HepG2 (cell line): ENCODE measurements around the gene KATNA1. TPM values are rescaled to one million over a fixed set of nuclear protein-coding genes. Genes with fewer than 3 reads are reported as not detected.

Experiments
- AKAP8 ChIP-seq: sonication (generic); formaldehyde crosslinking; IDR thresholded peaks from 2 replicates; pipeline ENCODE4 v1.5.1; 2020; ENCODE audit warnings: mild to moderate bottlenecking, missing genetic modification reagents
- ATF1 ChIP-seq: IDR thresholded peaks from 2 replicates; pipeline ENCODE4 v1.6.1; 2016; ENCODE audit warnings: mild to moderate bottlenecking, control low read depth
- KDM2A ChIP-seq: sonication (generic); formaldehyde crosslinking; IDR thresholded peaks from 2 replicates; pipeline ENCODE4 v1.4.0; 2020; ENCODE audit warnings: low read depth, missing genetic modification reagents, borderline replicate concordance
- KDM5B ChIP-seq: sonication (generic); formaldehyde crosslinking; IDR thresholded peaks from 2 replicates; pipeline ENCODE4 v1.4.0; 2020; ENCODE audit warnings: missing genetic modification reagents, mild to moderate bottlenecking, borderline replicate concordance
- KLF11 ChIP-seq: IDR thresholded peaks from 2 replicates; pipeline ENCODE4 v1.6.1; 2016; ENCODE audit warnings: missing compliant biosample characterization
- MTF2 ChIP-seq: sonication (generic); formaldehyde crosslinking; IDR thresholded peaks from 2 replicates; pipeline ENCODE4 v1.5.0; 2020; ENCODE audit warnings: missing genetic modification reagents, borderline replicate concordance
- NFIB ChIP-seq: sonication (generic); formaldehyde crosslinking; IDR thresholded peaks from 2 replicates; pipeline ENCODE4 v1.9.0; 2021; ENCODE audit warnings: missing genetic modification reagents, mild to moderate bottlenecking, borderline replicate concordance
- NONO ChIP-seq, 2 experiments: fragments of 450-650 bp in 1 of 2; sonication (generic) in 1 of 2; formaldehyde crosslinking in 1 of 2; IDR thresholded peaks in 1 of 2; conservative IDR thresholded peaks in 1 of 2; 2 replicates each; pipeline versions ENCODE4 v1.6.1 to v1.8.0; 2017 to 2022; ENCODE audit warnings: mild to moderate bottlenecking in 1 of 2, missing genetic modification reagents in 1 of 2, moderate library complexity in 1 of 2
- PITX1 ChIP-seq: sonication (generic); formaldehyde crosslinking; IDR thresholded peaks from 2 replicates; pipeline ENCODE4 v1.5.1; 2020; ENCODE audit warnings: mild to moderate bottlenecking, missing genetic modification reagents
- POGZ ChIP-seq: sonication (generic); formaldehyde crosslinking; IDR thresholded peaks from 2 replicates; pipeline ENCODE4 v1.4.0; 2020; ENCODE audit warnings: mild to moderate bottlenecking, missing genetic modification reagents
- RBM39 ChIP-seq: fragments of 200-400 bp; formaldehyde crosslinking; IDR thresholded peaks from one replicate; pipeline ENCODE4 v1.6.1; 2018; ENCODE audit warnings: antibody characterized with exemption, mild to moderate bottlenecking, low read depth, low read length; ENCODE audit not compliant: poor library complexity, severe bottlenecking
- SCMH1 ChIP-seq: sonication (generic); formaldehyde crosslinking; IDR thresholded peaks from 2 replicates; pipeline ENCODE4 v1.9.0; 2021; ENCODE audit warnings: missing genetic modification reagents, mild to moderate bottlenecking, borderline replicate concordance
- SMAD9 ChIP-seq: sonication (generic); formaldehyde crosslinking; IDR thresholded peaks from 2 replicates; pipeline ENCODE4 v1.5.1; 2020; ENCODE audit warnings: mild to moderate bottlenecking, missing genetic modification reagents
- THAP11 ChIP-seq: IDR thresholded peaks from 2 replicates; pipeline ENCODE4 v1.6.1; 2016; ENCODE audit warnings: missing biosample characterization, missing genetic modification reagents
- THAP9 ChIP-seq: sonication (generic); formaldehyde crosslinking; IDR thresholded peaks from 2 replicates; pipeline ENCODE4; 2020; ENCODE audit warnings: missing genetic modification reagents, mild to moderate bottlenecking, borderline replicate concordance
- XRCC5 ChIP-seq: fragments of 200-400 bp; formaldehyde crosslinking; optimal IDR thresholded peaks from 2 replicates; pipeline ENCODE3; 2017; ENCODE audit warnings: mild to moderate bottlenecking, low read length
- ZFP62 ChIP-seq: sonication (generic); formaldehyde crosslinking; IDR thresholded peaks from 2 replicates; pipeline ENCODE4 v1.4.0; 2020; ENCODE audit warnings: missing genetic modification reagents
- ZFP90 ChIP-seq: sonication (generic); formaldehyde crosslinking; IDR thresholded peaks from 2 replicates; pipeline ENCODE4 v1.8.0; 2022; ENCODE audit warnings: missing genetic modification reagents, mild to moderate bottlenecking, inconsistent platforms, borderline replicate concordance
- ZNF20 ChIP-seq: sonication (generic); formaldehyde crosslinking; IDR thresholded peaks from 2 replicates; pipeline ENCODE4 v1.4.0; 2020; ENCODE audit warnings: mild to moderate bottlenecking, moderate library complexity, missing genetic modification reagents
- ZNF264 ChIP-seq: sonication (generic); formaldehyde crosslinking; IDR thresholded peaks from 2 replicates; pipeline ENCODE4 v1.4.0; 2020; ENCODE audit warnings: missing genetic modification reagents
- ZNF30 ChIP-seq: sonication (generic); formaldehyde crosslinking; IDR thresholded peaks from 2 replicates; pipeline ENCODE4 v1.5.0; 2020; ENCODE audit warnings: mild to moderate bottlenecking, missing genetic modification reagents
- ZNF451 ChIP-seq: sonication (generic); formaldehyde crosslinking; IDR thresholded peaks from 2 replicates; pipeline ENCODE4 v1.5.0; 2020; ENCODE audit warnings: mild to moderate bottlenecking, missing genetic modification reagents
- ZNF569 ChIP-seq: sonication (generic); formaldehyde crosslinking; IDR thresholded peaks from 2 replicates; pipeline ENCODE4 v1.5.0; 2020; ENCODE audit warnings: mild to moderate bottlenecking, missing genetic modification reagents, moderate library complexity, borderline replicate concordance
- ZNF570 ChIP-seq: sonication (generic); formaldehyde crosslinking; IDR thresholded peaks from 2 replicates; pipeline ENCODE4 v1.4.0; 2020; ENCODE audit warnings: mild to moderate bottlenecking, missing genetic modification reagents, borderline replicate concordance
- ZNF883 ChIP-seq: sonication (generic); formaldehyde crosslinking; IDR thresholded peaks from 2 replicates; pipeline ENCODE4 v1.5.1; 2020; ENCODE audit warnings: mild to moderate bottlenecking, missing genetic modification reagents; ENCODE audit errors: not compliant biosample characterization
- ZNF891 ChIP-seq: sonication (generic); formaldehyde crosslinking; IDR thresholded peaks from 2 replicates; pipeline ENCODE4 v1.5.0; 2020; ENCODE audit warnings: mild to moderate bottlenecking, missing genetic modification reagents
- ZSCAN20 ChIP-seq: sonication (generic); formaldehyde crosslinking; IDR thresholded peaks from 2 replicates; pipeline ENCODE4 v1.4.0; 2020; ENCODE audit warnings: missing genetic modification reagents, mild to moderate bottlenecking, borderline replicate concordance
- polyA plus RNA-seq, 8 experiments: library from polyadenylated mRNA; depleted of rRNA in 3 of 8; stranded (reverse) in 7 of 8; unstranded in 1 of 8; fragments of >200 nt; fragmentation: Illumina TruSeq in 4 of 8; extraction: Trizol in 4 of 8; gene quantifications; 2 replicates each; pipeline versions ENCODE4 v1.2.1 to v1.2.3, GENCODE V29; 2011 to 2016; ENCODE audit warnings: low read depth in 4 of 8, missing spikeins in 1 of 8, mixed read lengths in 1 of 8; ENCODE audit not compliant: insufficient read depth in 1 of 8
- total RNA-seq, 5 experiments: library from RNA; depleted of rRNA; stranded (reverse); fragments of >200 nt; fragmentation: Illumina TruSeq; extraction: Trizol; gene quantifications; 2 replicates each; pipeline ENCODE4 v1.2.3, GENCODE V29; 2016; ENCODE audit warnings: low read depth in 1 of 5
- TF ChIP-seq, protein P1 (sequence below): sonication (generic); formaldehyde crosslinking; conservative IDR thresholded peaks from 2 replicates; pipeline ENCODE4 v1.4.0; 2020; ENCODE audit warnings: missing genetic modification reagents

The KATNA1 gene
- total and polyA plus RNA-seq, 2 of the 13 experiments (the other 11 are each of a cell fraction or from before 2014, with no cell fraction given): 14.8 to 25.3 TPM

DNA sequence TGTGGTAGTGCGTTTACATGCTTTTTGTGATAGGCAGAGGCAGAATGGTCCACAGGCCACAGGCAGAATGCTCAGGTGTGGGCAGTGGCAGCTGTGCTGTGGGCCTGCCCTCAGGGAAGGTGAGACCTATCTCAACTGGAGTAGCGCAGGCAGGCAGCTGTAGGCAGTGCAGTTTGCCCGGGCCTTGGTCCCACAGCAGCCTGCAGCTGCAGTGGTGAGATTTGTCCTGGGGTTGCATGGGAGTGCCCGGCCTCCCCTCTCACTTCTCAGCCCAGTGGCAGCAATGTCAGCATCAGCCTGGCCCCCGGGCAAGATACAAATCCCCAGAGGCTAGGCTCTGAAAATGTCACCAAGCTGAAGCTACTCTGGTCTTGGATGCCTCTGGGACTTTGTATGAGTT lies 96.6 kb downstream of the KATNA1 start (continued):
- 0 out of 2 replicates have a peak, but pooled peaks have one; percentile 7 for TF ChIP-seq PITX1
- no peak for TF ChIP-seq POGZ (CRISPR knock-in tag)
- no peak for TF ChIP-seq ZNF891 (CRISPR knock-in tag)
- no peak for TF ChIP-seq ZNF264 (CRISPR knock-in tag)
- TF ChIP-seq AKAP8: no peak
- no peak for TF ChIP-seq NONO (IDR thresholded peaks at IDR 0.05)
- 0 out of 2 replicates have a peak, but pooled peaks have one; percentile 18 for TF ChIP-seq NONO (CRISPR knock-in tag; conservative IDR thresholded peaks at IDR 0.05)
- TF ChIP-seq ZNF451 (CRISPR knock-in tag): no peak
- TF ChIP-seq ZFP62: no peak
- TF ChIP-seq, protein P1, sequence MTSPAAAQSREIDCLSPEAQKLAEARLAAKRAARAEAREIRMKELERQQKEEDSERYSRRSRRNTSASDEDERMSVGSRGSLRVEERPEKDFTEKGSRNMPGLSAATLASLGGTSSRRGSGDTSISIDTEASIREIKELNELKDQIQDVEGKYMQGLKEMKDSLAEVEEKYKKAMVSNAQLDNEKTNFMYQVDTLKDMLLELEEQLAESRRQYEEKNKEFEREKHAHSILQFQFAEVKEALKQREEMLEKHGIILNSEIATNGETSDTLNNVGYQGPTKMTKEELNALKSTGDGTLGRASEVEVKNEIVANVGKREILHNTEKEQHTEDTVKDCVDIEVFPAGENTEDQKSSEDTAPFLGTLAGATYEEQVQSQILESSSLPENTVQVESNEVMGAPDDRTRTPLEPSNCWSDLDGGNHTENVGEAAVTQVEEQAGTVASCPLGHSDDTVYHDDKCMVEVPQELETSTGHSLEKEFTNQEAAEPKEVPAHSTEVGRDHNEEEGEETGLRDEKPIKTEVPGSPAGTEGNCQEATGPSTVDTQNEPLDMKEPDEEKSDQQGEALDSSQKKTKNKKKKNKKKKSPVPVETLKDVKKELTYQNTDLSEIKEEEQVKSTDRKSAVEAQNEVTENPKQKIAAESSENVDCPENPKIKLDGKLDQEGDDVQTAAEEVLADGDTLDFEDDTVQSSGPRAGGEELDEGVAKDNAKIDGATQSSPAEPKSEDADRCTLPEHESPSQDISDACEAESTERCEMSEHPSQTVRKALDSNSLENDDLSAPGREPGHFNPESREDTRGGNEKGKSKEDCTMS (CRISPR knock-in tag): no peak
- TF ChIP-seq KDM2A (CRISPR knock-in tag): no peak
- 0 out of 2 replicates have a peak, but pooled peaks have one; percentile 21 for TF ChIP-seq THAP9
- TF ChIP-seq ZNF569 (CRISPR knock-in tag): no peak
- TF ChIP-seq NFIB: no peak
- TF ChIP-seq ZSCAN20: no peak
- no peak for TF ChIP-seq ZNF20 (CRISPR knock-in tag)
- TF ChIP-seq ZFP90: no peak
- TF ChIP-seq THAP11 (CRISPR knock-in tag): no peak
- no peak for TF ChIP-seq MTF2 (CRISPR knock-in tag)
- no peak for TF ChIP-seq ZNF30
- TF ChIP-seq KLF11 (CRISPR knock-in tag): no peak
- TF ChIP-seq ZNF883: no peak
- no peak for TF ChIP-seq SCMH1 (CRISPR knock-in tag)
- no peak for TF ChIP-seq SMAD9 (CRISPR knock-in tag)
- TF ChIP-seq ZNF570 (CRISPR knock-in tag): no peak
- no peak for TF ChIP-seq RBM39
- no peak for TF ChIP-seq XRCC5
- TF ChIP-seq KDM5B (CRISPR knock-in tag): 0 out of 2 replicates have a peak, but pooled peaks have one; percentile 28
- TF ChIP-seq ATF1: no peak
